Measurements from ENCODE around the gene HDAC3. TPM values are rescaled to one million over a fixed set of nuclear protein-coding genes. Genes with fewer than 3 reads are reported as not detected.

The HDAC3 gene
- total RNA-seq, 1 donor from 2014 or later, result 84.9 TPM

DNA sequence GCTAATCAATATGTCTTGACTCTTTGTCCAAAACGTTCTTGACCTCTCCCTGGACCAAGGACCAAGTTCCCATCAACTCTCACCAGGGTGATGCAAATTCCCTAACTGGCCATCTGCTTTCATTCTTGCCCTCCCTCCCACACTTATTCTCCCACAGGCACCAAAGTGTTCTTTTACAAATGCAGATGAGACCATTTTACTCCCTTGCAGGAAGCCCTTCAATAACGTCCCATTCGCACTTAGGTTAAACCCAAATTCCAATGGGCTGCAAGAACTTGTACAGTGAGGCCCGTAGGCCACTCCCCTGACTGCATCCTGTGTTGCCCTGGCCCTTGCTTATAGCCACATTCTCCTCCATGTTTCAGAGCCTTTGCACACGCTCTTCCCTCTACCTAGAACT, 38.1 kb upstream of the HDAC3 start:
- TF ChIP-seq, protein P1, sequence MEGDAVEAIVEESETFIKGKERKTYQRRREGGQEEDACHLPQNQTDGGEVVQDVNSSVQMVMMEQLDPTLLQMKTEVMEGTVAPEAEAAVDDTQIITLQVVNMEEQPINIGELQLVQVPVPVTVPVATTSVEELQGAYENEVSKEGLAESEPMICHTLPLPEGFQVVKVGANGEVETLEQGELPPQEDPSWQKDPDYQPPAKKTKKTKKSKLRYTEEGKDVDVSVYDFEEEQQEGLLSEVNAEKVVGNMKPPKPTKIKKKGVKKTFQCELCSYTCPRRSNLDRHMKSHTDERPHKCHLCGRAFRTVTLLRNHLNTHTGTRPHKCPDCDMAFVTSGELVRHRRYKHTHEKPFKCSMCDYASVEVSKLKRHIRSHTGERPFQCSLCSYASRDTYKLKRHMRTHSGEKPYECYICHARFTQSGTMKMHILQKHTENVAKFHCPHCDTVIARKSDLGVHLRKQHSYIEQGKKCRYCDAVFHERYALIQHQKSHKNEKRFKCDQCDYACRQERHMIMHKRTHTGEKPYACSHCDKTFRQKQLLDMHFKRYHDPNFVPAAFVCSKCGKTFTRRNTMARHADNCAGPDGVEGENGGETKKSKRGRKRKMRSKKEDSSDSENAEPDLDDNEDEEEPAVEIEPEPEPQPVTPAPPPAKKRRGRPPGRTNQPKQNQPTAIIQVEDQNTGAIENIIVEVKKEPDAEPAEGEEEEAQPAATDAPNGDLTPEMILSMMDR (IDR thresholded peaks at IDR 0.05; ENCODE audit: unreplicated experiment), result no peak
- H3K27ac Mint-ChIP-seq (ENCODE audit: unreplicated experiment), result peak overlapping the region; percentile 81
- H3K36me3 Mint-ChIP-seq (ENCODE audit: low read depth, unreplicated experiment), result peaks cover 35% of the 10 kb centered on the region
- peaks cover 7% of the 10 kb centered on the region for H3K27me3 Mint-ChIP-seq (ENCODE audit: unreplicated experiment)
- no peak for DNase-seq (ENCODE audit: low spot score)
- H3K9me3 Mint-ChIP-seq (ENCODE audit: unreplicated experiment), result no peaks in the 10 kb centered on the region
- peaks cover 47% of the 10 kb centered on the region for H3K4me1 Mint-ChIP-seq (ENCODE audit: unreplicated experiment)
- H3K4me3 Mint-ChIP-seq (ENCODE audit: unreplicated experiment), result peak overlapping the region; percentile 83

DNA sequence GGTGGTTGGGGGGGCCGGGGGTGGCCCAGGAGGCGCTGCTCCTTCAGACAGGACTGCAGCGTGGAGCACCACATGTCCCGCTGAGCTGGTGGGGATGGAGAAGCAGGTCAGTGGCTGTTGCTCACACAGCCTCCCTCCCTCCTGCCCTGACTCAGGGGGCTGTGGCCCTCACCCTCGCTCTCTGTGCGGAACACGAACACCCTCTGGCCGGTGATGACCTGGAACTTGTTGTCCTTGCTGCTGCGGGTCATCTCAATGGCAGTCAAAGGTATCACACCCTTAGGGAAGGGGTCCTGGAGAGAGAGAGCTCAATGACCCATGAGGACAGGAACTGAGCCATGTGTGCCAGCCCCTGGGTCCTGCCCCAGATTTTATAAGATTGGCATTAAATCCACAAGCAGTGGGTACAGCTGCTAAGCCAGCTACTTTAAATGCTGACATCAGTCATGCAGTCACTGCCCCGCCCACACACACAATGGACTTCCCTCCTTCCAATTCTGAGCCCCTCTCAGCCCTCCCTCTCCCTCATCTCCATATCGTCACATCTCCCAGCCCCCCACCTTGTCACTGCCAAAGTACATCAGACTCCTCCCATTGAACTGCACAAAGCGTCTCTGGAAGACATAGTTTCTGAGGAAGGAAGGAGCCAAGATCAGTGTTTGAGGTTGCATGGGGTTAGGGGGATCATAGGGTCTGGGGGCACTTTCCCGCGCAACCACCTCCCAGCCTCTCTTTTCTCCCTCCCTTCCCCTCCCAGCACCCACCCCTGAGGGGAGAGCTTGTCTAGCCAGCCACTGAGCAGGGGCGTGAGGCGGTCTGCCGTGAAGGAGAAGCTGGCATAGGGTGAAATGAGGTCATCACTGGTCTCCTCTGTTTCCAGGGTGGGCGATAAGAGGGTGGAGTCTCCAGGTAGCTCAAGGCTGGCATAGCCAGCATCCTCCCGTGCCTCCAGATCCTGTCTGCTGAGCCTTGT, 36.5 kb upstream of the HDAC3 start:
- no peak for DNase-seq (ENCODE audit: low spot score)
- Mint-ChIP-seq H3K4me3 (ENCODE audit: unreplicated experiment) (peak overlapping the region; percentile 60), H3K9me3 (ENCODE audit: unreplicated experiment) (no peaks in the 10 kb centered on the region), H3K36me3 (ENCODE audit: low read depth, unreplicated experiment) (peaks cover 36% of the 10 kb centered on the region), H3K27me3 (ENCODE audit: unreplicated experiment) (peaks cover 7% of the 10 kb centered on the region), H3K27ac (ENCODE audit: unreplicated experiment) (peak overlapping the region; percentile 48), H3K4me1 (ENCODE audit: unreplicated experiment) (peaks cover 35% of the 10 kb centered on the region)
- TF ChIP-seq, protein P1 (IDR thresholded peaks at IDR 0.05; ENCODE audit: unreplicated experiment), result no peak

DNA sequence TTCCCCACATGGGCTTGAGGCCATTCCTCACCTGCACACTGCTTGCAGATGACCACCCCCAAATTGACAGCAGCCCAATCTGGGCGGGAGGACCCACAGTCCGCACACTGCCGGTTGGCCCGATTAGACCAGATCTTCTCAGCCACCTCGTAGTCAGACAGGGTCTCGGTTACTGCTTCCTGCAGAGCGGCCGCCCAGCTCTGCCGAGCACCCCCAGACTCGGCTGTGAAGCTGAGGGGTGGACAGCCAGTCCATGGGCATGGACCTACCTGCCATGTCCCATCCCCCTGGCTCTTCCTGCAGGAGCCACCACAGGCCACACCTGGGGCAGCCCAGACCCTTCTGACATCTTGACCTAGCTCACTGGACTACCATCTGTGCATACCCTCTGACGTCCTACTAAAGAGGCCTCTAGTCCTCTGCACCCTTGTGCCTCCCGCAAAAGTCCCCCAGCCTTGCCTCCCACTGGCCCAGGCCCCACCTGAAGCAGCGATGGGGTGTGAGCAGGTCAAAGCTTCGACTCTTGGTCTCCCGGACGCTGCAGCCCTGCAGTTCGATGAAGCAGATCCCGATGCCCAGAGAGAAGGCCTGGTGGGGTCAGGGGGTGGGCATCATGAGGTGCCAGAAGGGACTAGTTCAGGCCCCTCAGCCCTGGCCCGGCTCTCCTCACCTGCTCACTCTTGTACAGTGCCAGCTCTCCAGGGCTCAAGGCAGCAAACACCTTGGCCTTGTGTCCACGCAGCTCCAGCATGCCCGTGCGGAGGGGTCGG, 35.6 kb upstream of the HDAC3 start:
- H3K4me3 Mint-ChIP-seq (ENCODE audit: unreplicated experiment), result peak overlapping the region; percentile 31
- peaks cover 6% of the 10 kb centered on the region for H3K27me3 Mint-ChIP-seq (ENCODE audit: unreplicated experiment)
- no peak overlapping the region for H3K27ac Mint-ChIP-seq (ENCODE audit: unreplicated experiment)
- H3K36me3 Mint-ChIP-seq (ENCODE audit: low read depth, unreplicated experiment), result peaks cover 36% of the 10 kb centered on the region
- no peaks in the 10 kb centered on the region for H3K9me3 Mint-ChIP-seq (ENCODE audit: unreplicated experiment)
- no peak for DNase-seq (ENCODE audit: low spot score)
- H3K4me1 Mint-ChIP-seq (ENCODE audit: unreplicated experiment), result peaks cover 30% of the 10 kb centered on the region
- TF ChIP-seq, protein P1 (IDR thresholded peaks at IDR 0.05; ENCODE audit: unreplicated experiment), result no peak

DNA sequence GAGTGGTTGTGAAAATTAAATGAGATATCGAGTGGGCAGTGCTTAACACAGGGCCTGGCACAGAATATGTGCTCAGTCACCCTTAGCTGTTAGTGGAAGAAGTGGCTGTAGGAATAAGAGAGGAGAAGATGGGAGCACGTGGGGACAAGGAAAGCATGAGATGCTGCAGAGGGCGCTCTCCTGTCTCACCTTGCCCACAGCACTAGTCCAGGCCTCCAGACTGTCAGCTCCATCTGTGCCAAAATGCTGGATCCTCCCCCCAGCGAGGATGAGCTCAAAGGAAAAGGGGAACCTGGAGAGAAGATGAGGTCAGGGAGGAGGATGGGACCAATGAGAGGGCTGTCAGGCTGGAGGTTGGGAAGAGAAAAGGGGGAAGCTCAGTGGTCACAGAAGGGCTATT, 32.9 kb upstream of the HDAC3 start:
- peaks cover 33% of the 10 kb centered on the region for H3K36me3 Mint-ChIP-seq (ENCODE audit: low read depth, unreplicated experiment)

More for the DNA sequence above, 32.9 kb upstream of the HDAC3 start:
- Mint-ChIP-seq H3K4me3 (ENCODE audit: unreplicated experiment) (peak overlapping the region; percentile 82), H3K27ac (ENCODE audit: unreplicated experiment) (peak overlapping the region; percentile 84), H3K4me1 (ENCODE audit: unreplicated experiment) (peaks cover 29% of the 10 kb centered on the region), H3K9me3 (ENCODE audit: unreplicated experiment) (no peaks in the 10 kb centered on the region), H3K27me3 (ENCODE audit: unreplicated experiment) (peaks cover 11% of the 10 kb centered on the region)
- TF ChIP-seq, protein P1 (IDR thresholded peaks at IDR 0.05; ENCODE audit: unreplicated experiment), result no peak
- no peak for DNase-seq (ENCODE audit: low spot score)

Data from endothelial cell (in vitro differentiated cells).